ENCODE measurements around the gene TUBA4A. TPM values are rescaled to one million over a fixed set of nuclear protein-coding genes. Genes with fewer than 3 reads are reported as not detected.
A peak's percentile ranks its signal among the peaks of the same experiment; 100 is the strongest.

Gene TUBA4A
- total and polyA plus RNA-seq, 8 donors, result 24.1 to 84.0 (median 39.7) TPM

DNA sequence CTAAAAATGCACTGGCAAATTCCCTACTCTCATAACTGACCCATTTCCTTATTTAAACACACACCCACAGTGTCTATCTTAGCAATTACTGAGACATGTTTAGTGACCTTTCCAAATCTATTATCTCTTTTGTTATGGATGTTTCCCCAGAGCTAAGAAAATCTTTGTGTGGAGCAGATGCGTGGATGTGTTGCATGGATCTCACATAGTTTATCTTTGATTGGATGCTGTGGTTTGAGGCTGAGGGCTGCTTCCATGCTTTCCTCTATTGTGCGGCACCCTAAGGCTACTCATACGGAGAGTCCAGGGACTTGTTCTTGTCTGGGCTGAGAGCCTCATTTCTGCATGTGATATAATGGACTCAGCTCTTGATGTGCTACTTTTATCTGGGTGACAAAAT, 19.4 kb downstream of the TUBA4A start:
- ATAC-seq, result no peak
- H3K9me3 ChIP-seq, result no peaks in the 10 kb centered on the region
- H3K4me3 ChIP-seq, result no peak overlapping the region
- intact Hi-C loops (cut with DNase I), result no loop called here
- peaks cover 0 to 72% of the 10 kb centered on the region in 2 donors for H3K36me3 ChIP-seq
- TF ChIP-seq, protein P1, sequence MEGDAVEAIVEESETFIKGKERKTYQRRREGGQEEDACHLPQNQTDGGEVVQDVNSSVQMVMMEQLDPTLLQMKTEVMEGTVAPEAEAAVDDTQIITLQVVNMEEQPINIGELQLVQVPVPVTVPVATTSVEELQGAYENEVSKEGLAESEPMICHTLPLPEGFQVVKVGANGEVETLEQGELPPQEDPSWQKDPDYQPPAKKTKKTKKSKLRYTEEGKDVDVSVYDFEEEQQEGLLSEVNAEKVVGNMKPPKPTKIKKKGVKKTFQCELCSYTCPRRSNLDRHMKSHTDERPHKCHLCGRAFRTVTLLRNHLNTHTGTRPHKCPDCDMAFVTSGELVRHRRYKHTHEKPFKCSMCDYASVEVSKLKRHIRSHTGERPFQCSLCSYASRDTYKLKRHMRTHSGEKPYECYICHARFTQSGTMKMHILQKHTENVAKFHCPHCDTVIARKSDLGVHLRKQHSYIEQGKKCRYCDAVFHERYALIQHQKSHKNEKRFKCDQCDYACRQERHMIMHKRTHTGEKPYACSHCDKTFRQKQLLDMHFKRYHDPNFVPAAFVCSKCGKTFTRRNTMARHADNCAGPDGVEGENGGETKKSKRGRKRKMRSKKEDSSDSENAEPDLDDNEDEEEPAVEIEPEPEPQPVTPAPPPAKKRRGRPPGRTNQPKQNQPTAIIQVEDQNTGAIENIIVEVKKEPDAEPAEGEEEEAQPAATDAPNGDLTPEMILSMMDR (IDR thresholded peaks at IDR 0.05), result no peak
- no peak for DNase-seq
- H3K4me1 ChIP-seq, result peaks cover 9 to 15% of the 10 kb centered on the region in 2 donors
- H3K27me3 ChIP-seq, result no peaks in the 10 kb centered on the region
- H3K27ac ChIP-seq, result no peak overlapping the region

DNA sequence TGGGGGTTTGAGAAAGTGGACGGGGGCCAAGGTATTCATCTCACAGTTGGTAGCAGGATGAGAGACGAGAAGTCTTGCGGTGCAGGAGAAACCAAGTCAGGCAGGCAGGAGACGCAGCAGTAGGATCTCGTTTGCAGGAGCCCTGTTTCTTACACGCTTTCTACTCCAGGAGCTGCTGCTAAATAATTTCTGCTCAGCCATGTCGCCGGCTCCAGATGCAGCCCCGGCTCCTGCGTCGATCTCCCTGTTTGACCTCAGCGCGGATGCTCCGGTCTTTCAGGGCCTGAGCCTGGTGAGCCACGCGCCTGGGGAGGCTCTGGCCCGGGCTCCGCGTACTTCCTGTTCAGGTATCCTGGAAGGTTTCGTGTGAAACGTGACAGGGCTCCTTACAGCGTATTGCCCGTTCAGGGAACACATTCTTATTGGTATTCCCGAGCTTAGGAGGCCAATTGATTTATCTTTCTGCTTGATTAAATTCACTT, 23.6 kb downstream of the TUBA4A start:
- Histone ChIP-seq H3K36me3 (peaks cover 0 to 50% of the 10 kb centered on the region in 2 donors), H3K4me3 (peak overlapping the region; percentile 79 to 92), H3K9me3 (no peaks in the 10 kb centered on the region), H3K4me1 (peaks cover 23 to 51% of the 10 kb centered on the region in 2 donors), H3K27me3 (no peaks in the 10 kb centered on the region), H3K27ac (peak overlapping the region; percentile 86 to 95)
- intact Hi-C loops (cut with DNase I), result no loop called here
- DNase-seq (peak in 2 of 4 donors; percentile 66 to 90), ATAC-seq (peak; percentile 59)
- TF ChIP-seq, protein P1 (IDR thresholded peaks at IDR 0.05), result no peak

DNA sequence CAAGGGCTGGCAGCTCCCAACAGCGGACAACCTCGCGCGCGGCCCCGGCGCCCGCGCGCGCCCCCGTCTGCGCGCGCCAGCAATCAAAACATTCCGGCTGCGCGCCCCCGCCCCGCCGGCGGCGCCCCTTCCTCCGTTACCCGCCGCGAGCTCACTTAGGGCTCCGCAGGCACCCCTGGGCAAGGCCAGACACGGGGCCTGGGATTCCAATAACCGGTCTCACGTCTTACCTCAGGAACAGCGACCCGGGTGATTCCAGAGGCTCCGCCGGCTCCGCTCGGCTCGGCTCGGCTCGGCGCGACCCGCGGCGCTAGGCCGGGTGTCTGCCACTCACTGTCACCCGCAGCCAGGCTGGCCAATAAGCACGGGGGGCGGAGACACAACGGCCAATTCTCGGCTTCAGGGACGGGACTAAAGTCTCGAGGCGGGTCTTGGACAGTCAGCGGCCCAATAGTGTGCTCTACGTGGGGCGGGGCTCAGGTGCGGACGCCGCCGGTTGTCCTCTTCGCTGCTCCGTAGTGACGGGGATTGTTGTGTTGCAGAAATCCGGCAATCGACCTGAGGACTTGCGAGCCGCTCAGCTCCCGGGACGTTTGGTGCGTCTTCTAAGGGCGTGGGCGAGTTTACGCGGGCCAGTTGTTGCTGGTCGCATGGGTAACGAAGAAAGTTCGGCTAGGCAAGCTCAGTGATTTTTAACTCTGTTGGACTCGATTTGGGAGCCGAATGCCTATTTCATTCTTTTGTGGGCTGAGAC, 24.2 kb downstream of the TUBA4A start, which contains the start of the genes ANKZF1 and ATG9A:
TSS of gene ANKZF1 (plus strand) at position 502 of the 754 bp plus-strand sequence. CDS start 452 bp downstream, outside the sequence.
TSS of gene ATG9A (minus strand) at position 332 of the 754 bp plus-strand sequence. CDS start 1,612 bp downstream, outside the sequence.
- TF ChIP-seq, protein P1 (IDR thresholded peaks at IDR 0.05), result no peak
- Histone ChIP-seq H3K36me3 (peaks cover 0 to 50% of the 10 kb centered on the region in 2 donors), H3K27me3 (no peaks in the 10 kb centered on the region), H3K9me3 (no peaks in the 10 kb centered on the region), H3K27ac (peak within 1 kb of the TSS; percentile 95), H3K4me3 (peak within 1 kb of the TSS; percentile 79 to 92), H3K4me1 (peaks cover 23 to 58% of the 10 kb centered on the region in 2 donors)
- intact Hi-C loops (cut with DNase I), result no loop called here
- peak; percentile 98 for ATAC-seq
- DNase-seq, result peak; percentile 96 to 99 (median 98)

- intact Hi-C loops (cut with DNase I), result no loop called here
- peaks cover 0 to 50% of the 10 kb centered on the region in 2 donors for H3K36me3 ChIP-seq
These were observed 24.8 kb downstream of the TUBA4A start for GRCh38 chr2:219228911-219229304.

More at GRCh38 chr2:219228911-219229304, 24.8 kb downstream of the TUBA4A start:
- H3K9me3 ChIP-seq, result no peaks in the 10 kb centered on the region
- peak overlapping the region; percentile 95 for H3K27ac ChIP-seq
- H3K27me3 ChIP-seq, result no peaks in the 10 kb centered on the region
- ATAC-seq, result peak; percentile 2
- H3K4me1 ChIP-seq, result peaks cover 23 to 59% of the 10 kb centered on the region in 2 donors
- H3K4me3 ChIP-seq, result peak overlapping the region; percentile 79 to 92
- no peak for DNase-seq
- TF ChIP-seq, protein P1 (IDR thresholded peaks at IDR 0.05), result no peak

Data from left lung (tissue), 10 donors.